ENCODE measurements around the gene PSMG4.

PSMG4 gene

DNA sequence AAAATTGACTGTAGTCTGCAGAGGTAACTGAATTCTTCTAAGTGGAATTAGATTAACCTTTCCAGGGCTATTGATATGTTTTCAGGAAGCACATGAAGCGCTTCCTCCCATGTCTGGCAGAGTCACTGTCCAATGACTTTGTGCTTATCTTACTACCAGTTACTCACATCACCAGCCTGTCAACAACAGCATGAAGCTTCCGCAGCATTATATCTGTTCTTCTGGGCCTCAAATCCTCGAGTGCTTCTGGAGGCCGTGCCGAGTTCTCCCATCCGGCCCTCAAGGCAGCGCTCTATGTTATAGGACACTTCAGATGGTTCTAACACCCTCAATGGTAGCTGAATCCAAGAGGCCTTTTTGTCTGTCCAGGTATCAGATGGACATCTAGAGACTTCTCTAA is 33.2 kb downstream of the PSMG4 start:
- no peak for DNase-seq

DNA sequence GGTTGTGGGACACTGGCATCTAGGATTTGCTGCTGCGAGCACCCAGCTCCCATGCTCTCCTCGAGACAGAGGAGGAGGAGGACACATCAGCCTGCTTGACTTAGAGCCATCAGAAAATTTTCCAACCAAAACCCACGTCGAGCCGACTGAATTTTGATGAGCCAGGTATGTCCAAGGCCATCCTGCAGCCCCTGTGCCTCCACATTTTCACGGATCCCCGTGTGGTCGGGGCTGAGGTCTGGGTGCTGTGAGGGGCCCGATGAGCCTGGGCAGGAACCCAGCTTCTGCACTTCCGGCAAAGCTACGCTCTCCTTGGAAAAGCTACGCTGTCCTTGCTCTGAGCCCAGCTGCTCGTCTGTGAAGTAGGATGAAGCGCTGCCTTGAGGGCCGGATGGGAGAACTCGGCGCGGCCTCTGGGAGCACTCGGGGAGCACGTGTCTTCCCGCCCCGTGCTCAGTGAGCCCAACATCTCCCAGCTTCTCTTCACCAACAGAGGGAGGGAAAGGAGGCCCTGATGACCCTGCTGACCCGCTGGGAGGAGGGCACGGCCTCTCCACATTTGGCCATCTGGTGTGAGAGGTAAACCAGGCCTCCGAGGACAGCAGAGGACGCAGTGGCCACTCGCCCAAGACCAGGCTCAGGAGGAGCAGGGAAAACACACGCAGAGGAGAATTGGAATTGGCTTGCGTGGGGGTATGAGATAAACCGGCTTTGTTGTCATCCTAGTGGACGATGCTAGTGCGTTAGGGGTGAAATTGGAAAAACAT is 33.9 kb downstream of the PSMG4 start:
- no peak for DNase-seq

DNA sequence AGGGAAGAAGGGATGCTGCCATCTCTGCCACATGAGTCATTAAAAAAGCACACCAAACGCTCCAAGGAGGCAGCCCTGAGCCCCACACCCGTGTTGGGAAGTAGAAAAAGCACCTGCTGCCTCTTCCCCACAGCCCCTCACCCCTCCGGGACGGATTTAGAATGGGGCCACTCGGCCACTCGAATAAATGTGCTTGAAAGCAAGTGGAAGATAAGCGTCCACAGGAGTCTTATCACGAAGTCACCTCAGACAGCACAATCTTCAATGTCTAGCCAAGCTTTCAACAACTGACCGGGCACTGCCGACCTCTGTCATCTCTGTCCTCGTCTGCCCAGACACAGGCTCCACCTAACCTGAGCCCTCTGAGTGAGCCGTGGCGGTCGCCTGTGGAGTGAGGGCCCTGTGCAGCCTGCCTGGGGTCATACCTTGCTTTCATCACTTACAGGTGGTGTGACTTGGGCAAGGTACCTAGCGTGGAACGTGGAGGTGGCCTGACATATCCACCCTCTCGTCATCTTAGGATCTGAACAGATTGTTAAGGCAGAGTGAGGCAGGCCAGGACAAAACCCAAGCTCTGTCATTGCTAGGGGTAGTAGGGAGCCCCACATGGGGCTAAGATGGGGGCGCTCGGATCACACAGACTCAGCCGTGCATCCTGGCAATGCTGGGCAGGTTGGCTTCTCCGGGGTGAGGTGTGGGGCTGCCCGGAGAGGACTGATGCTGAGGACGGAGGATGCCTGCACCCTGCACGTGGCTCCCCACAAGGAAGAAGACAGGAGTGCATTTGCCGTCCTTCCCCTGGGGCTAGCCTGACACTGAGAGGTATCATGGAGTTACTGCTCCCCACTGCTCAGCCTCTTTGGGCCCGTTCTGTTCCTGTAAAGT is 34.8 kb downstream of the PSMG4 start:
- no peak for DNase-seq

DNA sequence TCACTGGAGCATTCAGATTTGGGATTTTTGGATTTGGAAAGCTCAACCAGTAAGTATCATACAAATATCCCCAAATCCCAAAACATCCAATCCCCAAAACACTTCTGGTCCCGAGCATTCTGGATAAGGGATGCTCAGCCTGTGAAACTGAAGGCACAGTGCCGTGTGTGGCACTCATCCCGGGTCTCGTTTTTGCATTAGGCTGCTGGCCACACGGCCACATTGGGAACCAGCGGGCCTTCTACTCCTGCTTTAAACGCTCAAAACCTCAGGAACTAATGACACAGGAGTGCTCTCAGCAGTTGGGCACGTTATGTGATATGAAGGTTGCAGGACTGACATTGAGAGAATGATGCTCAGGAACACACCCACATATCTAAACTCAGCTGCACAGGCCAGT is 35.6 kb downstream of the PSMG4 start:
- no peak for DNase-seq

DNA sequence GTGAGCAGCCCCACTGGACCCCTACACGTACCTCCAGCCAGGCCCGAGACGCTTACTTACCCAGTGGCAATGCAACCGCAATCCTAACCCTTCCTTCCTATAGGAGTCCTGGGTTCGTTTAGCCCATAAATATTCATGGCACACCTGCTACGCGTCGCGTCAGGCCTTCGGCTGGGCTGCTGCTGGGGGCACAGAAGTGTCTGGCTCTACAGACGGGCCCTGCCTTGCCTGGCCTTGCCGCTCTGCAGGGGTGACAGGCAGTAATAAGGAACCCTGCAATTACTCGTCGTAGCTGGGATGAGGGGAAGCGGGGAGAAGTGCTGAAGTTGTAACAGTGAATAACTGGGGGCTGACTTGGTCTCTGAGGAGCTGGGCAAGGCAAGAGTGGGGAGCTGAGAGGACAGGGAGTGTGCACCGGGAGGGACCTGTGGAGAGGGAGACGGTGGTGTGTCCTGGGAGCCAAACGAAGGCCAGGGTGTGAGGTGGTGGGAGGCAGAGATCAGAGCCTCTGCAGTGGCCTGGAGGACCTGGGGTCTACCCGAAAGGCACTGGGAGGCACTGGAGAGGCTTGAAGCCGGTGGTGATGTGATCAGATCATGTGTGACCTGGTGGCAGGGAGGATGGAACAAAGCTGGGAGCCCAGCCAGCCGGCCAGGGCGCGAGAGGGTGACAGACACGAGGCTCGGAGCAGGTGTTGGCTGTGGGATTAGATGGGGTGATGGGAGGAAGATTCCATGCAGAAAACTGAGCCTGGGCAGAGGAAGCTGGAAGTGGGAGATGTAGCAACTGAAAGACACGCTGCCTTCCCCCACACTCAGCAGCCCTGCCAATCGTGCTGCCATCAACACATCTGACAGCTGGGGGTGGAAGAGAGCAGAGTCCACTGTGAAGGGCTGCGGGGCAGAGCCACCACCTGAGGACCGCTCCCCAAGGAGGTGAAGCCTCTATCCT is 36.4 kb downstream of the PSMG4 start:
- DNase-seq = no peak

DNA sequence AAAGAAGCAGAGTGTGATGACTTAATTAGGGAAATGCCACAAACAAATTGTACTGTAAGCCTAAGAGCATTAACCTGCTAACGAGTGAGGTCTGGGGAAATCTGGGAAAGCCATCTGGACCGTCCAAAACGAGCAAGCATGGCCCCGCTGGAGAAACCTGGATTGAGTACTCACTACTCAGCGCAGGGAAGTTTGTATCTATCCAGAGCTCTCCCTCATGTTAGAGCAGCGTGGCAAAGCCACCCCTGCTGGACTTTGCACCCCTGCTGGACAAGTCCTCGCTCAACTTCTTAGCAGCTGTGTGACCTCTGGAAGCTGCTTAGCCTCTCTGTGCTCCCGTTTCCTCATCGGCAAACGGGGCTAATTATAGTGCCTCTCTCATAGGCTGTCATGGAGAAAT is 37.3 kb downstream of the PSMG4 start:
- no peak for DNase-seq

DNA sequence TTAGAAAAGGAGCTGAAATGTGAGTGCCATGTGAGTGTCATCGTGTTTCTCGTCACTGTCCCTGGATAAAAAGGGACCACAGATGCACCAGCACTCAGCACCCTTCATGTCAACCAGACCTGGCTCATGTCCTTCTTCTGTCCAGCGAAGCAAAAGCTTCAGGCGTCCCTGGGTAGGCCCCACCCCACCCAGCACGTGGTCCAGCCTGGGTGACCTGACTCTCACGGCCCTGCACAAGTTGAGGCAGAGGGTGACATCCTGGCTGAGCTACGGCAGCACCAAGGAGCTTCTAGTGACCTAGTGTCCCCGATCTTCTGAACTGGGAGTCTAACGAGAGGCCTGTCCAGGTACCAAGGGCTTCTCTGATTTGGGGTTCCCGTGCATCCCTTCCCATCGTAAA is 37.8 kb downstream of the PSMG4 start:
- no peak for DNase-seq

DNA sequence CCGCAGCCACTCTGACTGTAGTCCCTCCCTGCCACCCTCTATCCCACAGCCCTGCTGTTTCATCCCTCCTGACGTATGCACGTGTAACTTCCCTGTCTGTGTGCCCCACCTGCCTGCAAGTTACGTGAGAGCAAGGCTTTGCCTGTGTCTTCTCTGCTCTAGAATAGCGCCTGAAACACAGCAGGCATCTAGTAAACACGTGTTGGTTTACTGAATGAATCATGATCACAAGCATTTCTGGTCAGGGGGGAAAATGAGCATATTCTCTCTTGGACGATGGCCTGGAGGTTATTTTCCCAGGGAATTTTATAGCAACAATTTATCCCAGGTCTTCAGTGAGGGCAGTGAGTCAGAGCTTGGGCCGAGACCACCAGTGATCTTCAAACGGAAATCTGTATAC is 38.3 kb downstream of the PSMG4 start:
- no peak for DNase-seq

DNA sequence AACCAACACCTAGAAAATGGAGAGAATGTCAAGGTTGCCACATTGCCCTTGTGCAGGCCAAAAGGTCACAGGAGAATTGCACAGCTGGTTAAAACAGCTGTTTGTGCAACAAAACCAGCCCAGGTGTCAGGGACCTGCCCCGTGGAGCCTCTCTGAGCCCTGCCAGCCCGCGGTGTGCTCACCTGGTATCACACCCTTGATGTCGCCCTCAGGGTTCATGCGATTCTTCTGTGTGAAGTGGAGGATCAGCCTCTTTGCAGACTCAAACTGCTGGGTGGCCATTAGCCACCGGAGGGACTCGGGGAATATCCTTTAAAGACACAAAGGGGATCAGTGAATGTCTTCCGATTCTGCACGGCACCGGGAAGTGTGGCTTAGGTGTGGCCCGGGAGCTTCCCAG is 39.2 kb downstream of the PSMG4 start:
- DNase-seq = no peak

DNA sequence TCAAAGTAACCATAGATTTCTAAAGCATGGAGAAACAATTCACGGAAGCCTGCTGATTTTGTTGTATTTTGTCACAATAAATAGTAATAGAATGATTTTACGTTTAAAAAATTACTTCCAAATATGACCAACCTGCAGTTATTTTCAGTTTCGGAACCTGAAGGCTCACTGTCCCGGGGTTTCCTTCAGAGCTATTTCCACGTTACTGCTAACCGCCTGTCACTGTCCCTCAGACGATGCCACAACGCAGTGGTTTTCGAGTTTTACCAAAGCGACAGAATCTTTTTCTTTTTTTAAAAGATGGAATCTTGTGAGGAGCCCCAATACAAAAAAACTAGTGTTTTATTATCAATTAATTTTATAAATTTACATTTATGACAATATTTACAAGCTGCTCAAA is 40.5 kb downstream of the PSMG4 start:
- no peak for DNase-seq

DNA sequence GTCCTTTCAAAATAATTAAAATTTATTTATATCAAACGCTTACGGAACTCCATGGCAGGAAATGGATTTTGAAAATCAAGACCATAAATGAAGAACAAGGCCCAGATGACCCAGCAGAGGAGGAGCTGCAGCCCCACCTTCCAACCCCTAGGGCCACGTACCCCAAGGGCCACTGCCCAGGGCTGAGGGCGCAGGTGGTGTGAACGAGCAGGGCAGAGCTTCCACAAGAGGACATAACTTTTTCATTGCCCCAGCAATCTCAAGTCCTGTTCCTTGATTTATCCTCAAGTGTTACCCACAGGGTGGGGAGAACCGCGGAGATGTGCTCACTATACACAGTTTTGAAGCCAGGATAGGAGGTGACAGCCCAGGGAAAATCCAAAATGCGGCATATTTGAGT is 42.8 kb downstream of the PSMG4 start:
- no peak for DNase-seq

DNA sequence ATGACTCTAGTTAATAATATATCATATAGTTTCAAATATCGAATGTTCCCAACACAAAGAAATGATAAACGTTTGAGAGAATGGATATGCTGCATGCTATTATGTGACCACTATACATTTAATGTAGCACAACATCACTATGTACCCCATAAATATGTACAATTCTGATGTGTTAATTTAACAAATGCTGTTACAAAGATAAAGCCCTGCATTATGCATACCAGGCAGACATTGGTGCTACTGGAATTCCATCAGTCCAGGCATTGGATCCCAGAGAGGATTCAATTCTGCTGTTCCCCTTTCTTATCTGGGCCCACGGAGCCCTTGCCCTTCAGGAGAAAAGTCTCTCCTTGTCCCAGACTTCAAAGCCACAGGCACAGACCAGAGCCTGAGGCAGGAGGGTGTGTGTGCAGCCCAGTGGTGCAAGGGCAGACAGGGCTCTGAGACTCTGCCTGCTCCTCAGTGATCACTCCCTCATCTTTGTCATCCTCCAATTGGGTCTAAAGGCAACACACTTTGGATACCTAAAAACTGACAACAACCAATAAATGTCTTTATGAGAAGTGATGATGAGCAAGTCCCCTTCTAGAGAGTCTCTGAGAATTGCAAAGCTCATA is 45.2 kb downstream of the PSMG4 start:
- no peak for DNase-seq

DNA sequence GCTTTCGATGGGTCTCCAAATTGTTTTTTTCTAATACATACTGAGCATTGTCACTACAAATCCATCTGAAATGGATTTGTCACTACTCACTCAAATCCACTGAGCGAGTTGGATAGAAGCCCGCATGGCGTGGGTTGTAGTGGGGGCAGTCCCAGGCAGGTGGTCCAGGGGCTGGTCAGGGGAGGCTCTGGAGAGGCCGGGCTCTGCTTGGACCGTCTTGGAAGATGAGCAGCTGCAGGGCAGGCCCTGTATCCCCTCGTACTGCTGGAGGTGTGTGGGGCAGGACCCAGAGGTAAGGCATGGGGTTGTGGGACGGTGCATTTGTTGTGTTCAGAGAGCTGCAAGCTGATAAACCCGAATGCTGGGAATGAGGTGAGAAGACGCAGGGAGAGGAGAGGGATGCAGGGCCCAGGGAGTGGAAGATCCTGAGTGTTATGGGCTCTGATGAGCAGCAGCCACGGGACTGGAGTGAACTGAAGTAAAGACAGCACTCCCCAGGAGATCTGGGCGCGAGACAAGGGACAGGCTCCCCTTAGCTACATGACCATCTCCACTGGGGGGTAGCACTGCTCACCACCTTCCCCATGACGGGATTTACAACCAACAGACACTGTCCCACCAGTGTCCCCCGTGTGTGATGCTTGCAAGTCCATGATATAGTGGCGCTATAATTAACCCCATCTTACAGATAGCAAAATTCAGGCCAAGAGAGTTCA is 45.9 kb downstream of the PSMG4 start:
- no peak for DNase-seq

DNA sequence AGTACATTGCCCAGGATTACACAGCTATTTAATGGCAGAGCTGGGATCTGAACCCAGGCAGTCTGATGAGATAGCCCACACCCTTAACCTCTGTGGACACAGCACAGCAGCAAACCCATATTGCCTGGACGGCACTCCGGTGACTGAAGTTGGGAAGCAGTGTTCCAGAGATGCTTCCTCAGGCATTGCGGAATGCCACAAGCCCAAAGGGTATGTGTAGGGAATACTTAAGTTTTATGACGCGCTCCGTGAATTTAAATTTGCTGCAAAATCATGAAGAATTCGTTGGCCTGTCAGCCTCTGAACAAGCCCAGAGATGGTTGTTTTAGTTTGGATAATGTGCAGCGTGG is 46.4 kb downstream of the PSMG4 start:
- DNase-seq = no peak

DNA sequence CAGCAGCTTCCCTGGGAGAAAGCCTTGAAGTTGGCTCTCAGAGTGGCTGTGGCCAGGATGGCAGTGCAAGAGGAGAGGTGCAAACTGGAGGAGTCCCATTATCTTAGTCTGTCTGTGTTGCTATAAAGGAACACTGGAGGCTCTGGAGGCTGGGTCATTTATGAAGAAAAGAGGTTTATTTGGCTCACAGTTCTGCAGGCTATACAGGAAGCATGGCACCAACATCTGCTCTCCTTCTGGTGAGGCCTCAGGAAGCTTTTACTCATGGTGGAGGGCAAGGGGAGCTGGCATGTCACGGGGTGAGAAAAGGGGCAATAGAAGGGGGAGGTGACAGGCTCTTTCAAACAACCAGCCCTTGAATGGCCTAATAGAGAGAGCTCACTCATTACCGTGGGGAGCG is 47.1 kb downstream of the PSMG4 start:
- no peak for DNase-seq

DNA sequence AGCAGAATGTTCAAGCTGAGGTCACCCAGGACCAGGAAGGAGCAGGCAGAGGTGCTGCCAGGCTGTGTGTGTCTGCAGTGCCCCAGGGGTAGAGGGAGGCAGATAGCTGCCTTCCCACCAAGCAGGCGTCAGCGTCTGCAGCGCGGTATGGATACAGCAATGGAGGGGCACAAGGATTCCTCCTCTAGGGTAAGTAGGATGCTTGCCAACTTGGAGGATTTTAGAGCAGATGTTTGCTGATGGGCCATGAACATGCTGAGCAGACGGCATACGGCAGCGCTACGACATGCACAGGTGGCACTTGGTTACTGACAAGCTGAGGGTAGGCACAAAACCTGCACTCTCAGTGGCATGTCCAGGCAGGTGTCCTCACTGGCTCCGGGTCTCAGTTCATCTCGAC is 48.1 kb downstream of the PSMG4 start:
- DNase-seq = no peak

DNA sequence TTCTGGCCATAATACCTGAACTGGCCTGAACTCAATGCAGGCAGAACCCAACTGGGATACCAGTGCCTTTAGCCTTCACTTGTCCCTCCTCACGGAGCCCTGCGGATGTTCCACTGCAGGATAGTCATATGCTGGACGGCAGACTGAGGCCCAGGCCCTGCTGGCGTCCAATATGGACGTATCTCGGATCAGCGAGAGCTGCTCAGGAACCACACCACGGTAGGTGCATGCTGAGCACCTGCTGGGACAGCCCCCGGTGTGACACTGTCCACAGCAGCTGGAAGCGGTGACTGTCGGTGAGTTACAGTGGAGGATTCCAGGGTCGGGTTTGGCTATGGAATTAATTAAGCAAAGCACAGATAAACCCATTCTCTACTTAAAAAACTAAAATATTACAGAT is 48.7 kb downstream of the PSMG4 start:
- DNase-seq = no peak

DNA sequence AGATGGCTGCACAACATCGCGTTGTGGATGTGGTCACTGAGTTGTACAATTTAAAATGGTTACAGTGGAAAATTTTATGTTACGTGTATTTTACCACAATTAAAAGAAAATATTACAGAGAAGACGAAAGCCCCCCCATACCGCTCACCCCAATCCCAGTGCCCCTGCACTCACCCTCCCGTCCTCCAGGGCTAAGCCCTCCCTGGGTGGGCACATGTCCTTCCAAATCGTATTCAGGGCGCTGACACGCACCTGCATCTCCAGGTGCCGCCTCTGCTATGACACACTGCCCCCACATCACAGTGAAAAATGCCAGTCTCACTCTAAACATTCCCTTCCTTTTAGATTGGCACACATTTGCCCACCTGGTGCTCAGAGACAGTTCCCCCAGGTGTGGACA is 49.4 kb downstream of the PSMG4 start:
- no peak for DNase-seq

DNA sequence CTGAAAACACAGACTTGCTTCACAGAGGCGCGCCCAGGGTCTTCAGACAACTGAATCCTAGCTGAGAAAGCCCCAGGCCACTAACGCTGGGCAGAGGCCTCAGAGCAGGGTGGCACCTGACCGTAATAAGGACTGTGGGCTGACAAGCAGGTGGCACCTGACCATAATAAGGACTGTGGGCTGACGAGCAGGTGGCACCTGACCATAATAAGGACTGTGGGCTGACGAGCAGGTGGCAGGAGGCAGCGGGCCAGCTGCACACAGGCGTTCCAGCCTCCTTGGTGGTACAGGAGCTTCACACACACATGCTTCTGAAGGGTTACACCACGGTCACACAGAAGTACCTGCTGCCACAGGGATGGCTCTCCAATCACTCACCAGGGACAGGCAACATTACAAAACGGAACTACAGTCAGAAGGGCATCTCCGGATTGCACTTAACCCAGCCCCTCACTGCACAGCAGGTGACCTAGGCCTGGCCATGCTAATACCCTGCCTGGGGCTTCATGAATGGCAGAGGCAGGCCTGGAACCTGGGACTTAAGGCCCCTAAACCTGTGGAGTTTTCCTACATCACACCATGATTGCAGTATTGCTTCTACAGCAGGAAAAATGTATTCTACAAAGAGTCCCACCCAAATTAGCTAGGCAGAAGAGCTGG is 50.8 kb downstream of the PSMG4 start:
- DNase-seq = no peak

DNA sequence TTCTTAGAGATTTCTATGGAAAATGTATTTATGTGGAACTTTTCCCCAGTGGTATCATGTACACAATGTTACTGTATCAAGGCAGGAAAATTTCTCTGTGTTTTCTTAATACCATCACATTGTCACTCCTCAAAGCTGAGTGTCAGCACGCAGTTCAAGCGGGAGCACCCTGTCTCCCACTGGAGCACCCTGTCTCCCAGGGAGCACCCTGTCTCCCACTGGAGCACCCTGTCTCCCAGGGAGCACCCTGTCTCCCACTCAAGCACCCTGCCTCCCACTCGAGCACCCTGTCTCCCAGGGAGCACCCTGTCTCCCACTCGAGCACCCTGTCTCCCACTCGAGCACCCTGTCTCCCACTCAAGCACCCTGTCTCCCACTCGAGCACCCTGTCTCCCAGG is 51.3 kb downstream of the PSMG4 start:
- DNase-seq = no peak

DNA sequence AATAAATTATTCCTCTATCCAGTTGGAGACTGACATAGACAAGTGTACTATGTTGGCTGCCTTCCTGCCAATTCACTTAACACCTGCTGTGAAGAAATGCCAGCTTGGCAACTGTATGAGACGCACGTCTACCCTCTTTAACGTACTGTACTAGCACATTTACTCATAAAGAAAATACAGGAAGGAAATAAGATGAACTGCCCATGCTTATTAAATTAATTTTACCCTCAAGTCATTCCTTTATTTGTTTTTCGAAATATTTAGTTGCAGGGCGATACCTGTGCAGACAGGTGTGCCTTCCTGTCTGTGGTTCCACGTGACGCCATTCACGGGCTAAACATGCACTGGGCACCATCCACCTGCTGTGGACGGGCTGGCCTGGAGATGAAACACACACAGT is 52.0 kb downstream of the PSMG4 start:
- DNase-seq = no peak

DNA sequence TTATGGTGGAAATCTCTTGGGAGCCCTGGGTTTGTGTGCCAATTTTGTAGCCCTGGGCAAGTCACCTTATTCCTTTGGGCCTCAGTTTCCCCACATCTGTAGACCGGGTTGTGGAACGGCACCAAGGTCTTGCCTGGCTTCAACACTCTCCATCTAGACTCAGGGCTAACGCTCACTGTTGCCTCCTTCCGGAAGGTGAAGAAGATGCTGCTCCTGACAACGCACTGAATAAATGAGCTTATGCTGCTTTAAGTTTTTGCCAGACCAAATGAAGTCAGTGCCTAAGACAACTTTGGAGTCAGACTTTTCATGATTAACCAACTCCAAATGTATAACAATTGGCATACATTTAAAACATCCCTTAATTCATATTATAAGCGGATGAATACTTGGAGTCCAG is 53.1 kb downstream of the PSMG4 start:
- no peak for DNase-seq

Measured in GF-D8 (cell line).